WERI-Rb-1 (cell line): ENCODE results near the gene GNB5.

Experiments used
- DNase-seq: peaks from one replicate; pipeline ENCODE4 v3.0.0-alpha.2; 2020
- H3K27ac ChIP-seq: fragments of 250-450 bp; sonication (Bioruptor Pico); 2 replicates; pipeline ENCODE4 v1.5.1; 2020; ENCODE audit warnings: mild to moderate bottlenecking, moderate library complexity
- H3K27me3 ChIP-seq: fragments of 250-450 bp; sonication (Bioruptor Pico); 2 replicates; pipeline ENCODE4 v1.5.1; 2021; ENCODE audit warnings: mild to moderate bottlenecking, low read depth, moderate library complexity; ENCODE audit not compliant: insufficient read depth, severe bottlenecking
- H3K36me3 ChIP-seq: fragments of 250-450 bp; sonication (Bioruptor Pico); 2 replicates; pipeline ENCODE4 v1.5.1; 2020; ENCODE audit warnings: mild to moderate bottlenecking, moderate library complexity
- H3K4me3 ChIP-seq: 2 replicates; pipeline ENCODE4 v1.5.1; 2011; ENCODE audit warnings: low read depth, mild to moderate bottlenecking, control low read depth, low read length
- H3K9me3 ChIP-seq: fragments of 250-450 bp; sonication (Bioruptor Pico); 2 replicates; pipeline ENCODE4 v1.5.1; 2021; ENCODE audit warnings: mild to moderate bottlenecking, moderate library complexity; ENCODE audit not compliant: severe bottlenecking
- CTCF ChIP-seq: IDR thresholded peaks from 2 replicates; pipeline ENCODE4 v1.5.1; 2011; ENCODE audit warnings: low read depth, mild to moderate bottlenecking, control low read depth, inconsistent platforms, low read length

Gene GNB5

GRCh38 chr15:52148403-52148802, 42.8 kb downstream of the GNB5 start:
- Histone ChIP-seq H3K27me3 (no peaks in the 10 kb centered on the region), H3K4me3 (no peak overlapping the region), H3K27ac (no peak overlapping the region)

GRCh38 chr15:52146776-52147175, 44.4 kb downstream of the GNB5 start:
- H3K4me3 ChIP-seq: no peak overlapping the region

More at GRCh38 chr15:52148403-52148802, 42.8 kb downstream of the GNB5 start:
- no peak for DNase-seq
- no peak for TF ChIP-seq CTCF
- peaks cover 40% of the 10 kb centered on the region for H3K36me3 ChIP-seq
- H3K9me3 ChIP-seq: no peaks in the 10 kb centered on the region

GRCh38 chr15:52146261-52146660, 44.9 kb downstream of the GNB5 start:
- no peak overlapping the region for H3K4me3 ChIP-seq
- no peaks in the 10 kb centered on the region for H3K27me3 ChIP-seq
- H3K36me3 ChIP-seq: peaks cover 31% of the 10 kb centered on the region
- no peaks in the 10 kb centered on the region for H3K9me3 ChIP-seq
- no peak overlapping the region for H3K27ac ChIP-seq
- no peak for TF ChIP-seq CTCF
- DNase-seq: no peak

More at GRCh38 chr15:52146776-52147175, 44.4 kb downstream of the GNB5 start:
- Histone ChIP-seq H3K27me3 (no peaks in the 10 kb centered on the region), H3K9me3 (no peaks in the 10 kb centered on the region), H3K36me3 (peaks cover 31% of the 10 kb centered on the region), H3K27ac (no peak overlapping the region)
- no peak for TF ChIP-seq CTCF
- DNase-seq: no peak

GRCh38 chr15:52144656-52145178, 46.5 kb downstream of the GNB5 start:
- H3K36me3 ChIP-seq: peaks cover 35% of the 10 kb centered on the region
- no peak for TF ChIP-seq CTCF
- DNase-seq: no peak
- no peaks in the 10 kb centered on the region for H3K27me3 ChIP-seq
- no peak overlapping the region for H3K4me3 ChIP-seq
- no peak overlapping the region for H3K27ac ChIP-seq
- H3K9me3 ChIP-seq: no peaks in the 10 kb centered on the region

- DNase-seq: no peak
- H3K9me3 ChIP-seq: no peaks in the 10 kb centered on the region
- H3K27me3 ChIP-seq: no peaks in the 10 kb centered on the region
- peaks cover 31% of the 10 kb centered on the region for H3K36me3 ChIP-seq
- H3K27ac ChIP-seq: no peak overlapping the region
- TF ChIP-seq CTCF: no peak
- H3K4me3 ChIP-seq: no peak overlapping the region
These were observed 47.3 kb downstream of the GNB5 start for GRCh38 chr15:52143873-52144272.

- no peaks in the 10 kb centered on the region for H3K27me3 ChIP-seq
- DNase-seq: no peak
- H3K27ac ChIP-seq: no peak overlapping the region
- no peak overlapping the region for H3K4me3 ChIP-seq
- H3K9me3 ChIP-seq: no peaks in the 10 kb centered on the region
- peaks cover 31% of the 10 kb centered on the region for H3K36me3 ChIP-seq
- TF ChIP-seq CTCF: no peak
These were observed 50.5 kb downstream of the GNB5 start for GRCh38 chr15:52140646-52141045.
